Ovary (tissue), 9 donors: ENCODE results near the gene GOLGA2. TPM values are rescaled to one million over a fixed set of nuclear protein-coding genes. Genes with fewer than 3 reads are reported as not detected.

ENCODE experiments used
- DNase-seq, 5 donors: peaks; one replicate each; pipeline ENCODE4 v3.0.0-alpha.2; 2019 to 2020
- H3K27ac ChIP-seq, 2 donors: fragments of 200-600 bp; one replicate each; pipeline versions ENCODE4 v1.5.1 to v1.8.0; 2019 to 2022
- H3K27me3 ChIP-seq: fragments of 200-600 bp; one replicate; pipeline ENCODE4 v1.8.0; 2022
- H3K36me3 ChIP-seq: fragments of 200-600 bp; sonication (generic); one replicate; pipeline ENCODE4 v1.5.1; 2019
- H3K4me1 ChIP-seq: one replicate; pipeline ENCODE4 v1.8.1; 2013; ENCODE audit warnings: mild to moderate bottlenecking, moderate library complexity; ENCODE audit not compliant: insufficient read depth
- H3K4me3 ChIP-seq: fragments of 200-600 bp; sonication (generic); one replicate; pipeline ENCODE4 v1.5.1; 2017
- H3K9me3 ChIP-seq, 2 donors: fragments of 200-600 bp in 1 of 2; sonication (generic) in 1 of 2; one replicate each; pipeline versions ENCODE4 v1.5.1 to v1.8.1; 2013 to 2019; ENCODE audit warnings: mild to moderate bottlenecking in 1 of 2, moderate library complexity in 1 of 2
- CTCF ChIP-seq, 3 donors: fragments of 450-650 bp in 2 of 3; fragments of 200-600 bp in 1 of 3; IDR thresholded peaks; one replicate each; pipeline versions ENCODE4 v1.5.1 to v1.8.0; 2016 to 2022; ENCODE audit warnings: antibody characterized with exemption in 3 of 3, mild to moderate bottlenecking in 1 of 3
- EP300 ChIP-seq: sonication (generic); formaldehyde crosslinking; IDR thresholded peaks from one replicate; pipeline ENCODE4 v1.6.1; 2017; ENCODE audit warnings: antibody characterized with exemption
- POLR2A ChIP-seq: fragments of 450-650 bp; IDR thresholded peaks from one replicate; pipeline ENCODE4 v1.6.1; 2017; ENCODE audit warnings: antibody characterized with exemption, mild to moderate bottlenecking, moderate library complexity
- WGBS, 3 donors: extraction: QIAGEN DNeasy Blood & Tissue Kit in 1 of 3; methylation state at CpG; one replicate each; pipeline versions ENCODE4 v1.1.5 to v1.1.7; 2013 to 2017; 5-methylcytosine and 5-hydroxymethylcytosine counted together
- intact Hi-C, 4 donors: fragments of 100-400 bp; cut with DNase I; formaldehyde crosslinking; loops; one replicate each; pipeline versions ENCODE4 v1.11.0 to v1.15.1; 2022 to 2023
- polyA plus RNA-seq, 2 donors: library from polyadenylated mRNA; stranded (reverse); fragments of 200-250 nt in 1 of 2; fragments of 350-450 nt in 1 of 2; fragmentation: Illumina TruSeq in 1 of 2; extraction: RNeasy Lipid Tissue Mini Kit (QIAGEN cat#74804) in 1 of 2; gene quantifications; one replicate each; pipeline ENCODE4 v1.2.3, GENCODE V29; 2013 to 2014
- total RNA-seq, 7 donors: library from RNA; depleted of rRNA in 2 of 7; stranded (reverse); fragments of >200 nt in 2 of 7; fragmentation: NEBNext Ultra II Directional in 3 of 7; extraction: Animal tissue kit (Norgen Biotek cat#: 25700) in 3 of 7; gene quantifications; one replicate each; pipeline versions ENCODE4 v1.1.0 to v1.2.4, GENCODE V29; 2016 to 2023
- donor health status: DM: no; HTN: no; CAD: no; lungs with moderate emphysema.
- donor health status: DM: no; HTN: no; CAD: no.
- donor health status: Bipolar disorder and iron deficiency.
- donor health status: DM: yes; HTN: yes; CAD: no.
- donor health status: DM: no; HTN: no; CAD: no.
- donor health status: DM: yes; HTN: yes; CAD: no.

The GOLGA2 gene
- total and polyA plus RNA-seq, 9 donors = 53.2 to 117 (median 107) TPM

GRCh38 chr9:128253991-128254346 is 21.8 kb downstream of the GOLGA2 start:
- intact Hi-C loops = no loop called here
- no peak for TF ChIP-seq CTCF (IDR thresholded peaks at IDR 0.05)
- no peak for TF ChIP-seq POLR2A
- TF ChIP-seq EP300 = no peak
- H3K27ac ChIP-seq = no peak overlapping the region
- DNase-seq = no peak
- H3K9me3 ChIP-seq = no peaks in the 10 kb centered on the region
- no peaks in the 10 kb centered on the region for H3K27me3 ChIP-seq
- 85 to 89% (median 85%) methylated on average over 7 of the region's 7 CpGs for WGBS, 3 donors
- H3K4me3 ChIP-seq = no peak overlapping the region
- H3K36me3 ChIP-seq = no peaks in the 10 kb centered on the region
- H3K4me1 ChIP-seq = no peaks in the 10 kb centered on the region

GRCh38 chr9:128253140-128253990 is 22.4 kb downstream of the GOLGA2 start:
- WGBS, 3 donors = 82 to 84% (median 84%) methylated on average over 30 to 31 of the region's 31 CpGs
- Histone ChIP-seq H3K36me3 (no peaks in the 10 kb centered on the region), H3K27ac (no peak overlapping the region), H3K4me1 (no peaks in the 10 kb centered on the region), H3K9me3 (no peaks in the 10 kb centered on the region), H3K27me3 (no peaks in the 10 kb centered on the region), H3K4me3 (no peak overlapping the region)
- TF ChIP-seq EP300 (no peak), POLR2A (no peak), CTCF (IDR thresholded peaks at IDR 0.05) (no peak)
- no peak for DNase-seq
- intact Hi-C loops = no loop called here

- no peak for DNase-seq
- no peak overlapping the region for H3K4me3 ChIP-seq
- no peaks in the 10 kb centered on the region for H3K36me3 ChIP-seq
- intact Hi-C loops = no loop called here
- WGBS, 3 donors = 84 to 87% (median 85%) methylated on average over 25 of the region's 25 CpGs
- H3K27me3 ChIP-seq = no peaks in the 10 kb centered on the region
- H3K27ac ChIP-seq = no peak overlapping the region
- no peaks in the 10 kb centered on the region for H3K9me3 ChIP-seq
- H3K4me1 ChIP-seq = no peaks in the 10 kb centered on the region
- no peak for TF ChIP-seq CTCF (IDR thresholded peaks at IDR 0.05)
- no peak for TF ChIP-seq POLR2A
- no peak for TF ChIP-seq EP300
Observed at GRCh38 chr9:128252317-128253139, 23.3 kb downstream of the GOLGA2 start.

- Histone ChIP-seq H3K27me3 (no peaks in the 10 kb centered on the region), H3K4me3 (no peak overlapping the region)
Observed at GRCh38 chr9:128251732-128252100, 24.1 kb downstream of the GOLGA2 start.

More at GRCh38 chr9:128251732-128252100, 24.1 kb downstream of the GOLGA2 start:
- intact Hi-C loops = no loop called here
- Histone ChIP-seq H3K9me3 (no peaks in the 10 kb centered on the region), H3K36me3 (no peaks in the 10 kb centered on the region), H3K4me1 (no peaks in the 10 kb centered on the region), H3K27ac (no peak overlapping the region)
- TF ChIP-seq EP300 (no peak), POLR2A (no peak), CTCF (IDR thresholded peaks at IDR 0.05) (no peak)
- DNase-seq = no peak
- WGBS, 3 donors = 81 to 90% (median 90%) methylated on average over 3 of the region's 3 CpGs
